NCI-H2227 (cell line): ENCODE measurements around the gene GFPT2.

Source experiments
- DNase-seq: peaks from one replicate; lab custom pipeline; 2025; ENCODE audit not compliant: unreplicated experiment; lab: John Stamatoyannopoulos, UW

The GFPT2 gene

DNA sequence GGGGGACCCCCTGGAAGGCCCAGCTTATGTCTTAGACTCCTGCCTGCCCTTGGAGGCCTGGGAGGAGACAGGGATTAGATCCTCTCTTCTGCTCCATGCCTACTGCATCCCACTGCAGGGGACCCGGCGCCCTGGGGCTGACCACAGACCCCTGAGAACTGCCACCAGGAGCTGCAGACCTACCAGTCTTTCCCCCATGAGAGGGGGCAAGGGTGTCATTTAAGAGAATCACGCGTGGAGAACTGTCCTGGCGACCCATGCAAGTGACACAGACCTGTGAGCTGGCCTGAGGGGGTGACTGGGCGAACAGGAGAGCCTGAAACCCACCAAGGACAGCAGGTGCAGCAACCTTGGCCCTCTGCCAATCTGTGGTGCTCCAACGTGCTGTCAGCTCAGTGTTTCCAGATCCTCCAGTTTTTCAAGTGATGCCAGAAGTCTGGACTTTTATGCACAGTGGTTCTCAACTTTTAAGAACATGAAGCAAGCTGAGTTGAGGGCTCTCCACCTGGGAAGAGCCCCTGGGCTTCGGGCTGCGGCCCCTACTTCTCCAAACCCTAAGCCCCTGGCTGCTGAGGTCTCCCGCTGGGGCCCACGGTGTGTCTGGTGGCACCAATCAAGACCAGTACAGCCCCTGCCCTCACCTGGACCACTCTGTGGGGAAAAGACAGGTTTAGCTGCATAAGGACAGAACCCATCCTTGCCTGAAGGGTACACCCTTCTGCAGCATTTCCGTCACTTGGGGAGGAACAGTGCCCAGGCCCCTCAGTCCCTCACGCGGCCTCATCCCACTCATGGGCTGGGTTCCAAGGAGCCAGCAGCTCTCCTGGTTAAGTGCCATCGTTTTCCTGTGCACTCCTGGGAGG lies 18.2 kb downstream of the GFPT2 start:
- no peak for DNase-seq

DNA sequence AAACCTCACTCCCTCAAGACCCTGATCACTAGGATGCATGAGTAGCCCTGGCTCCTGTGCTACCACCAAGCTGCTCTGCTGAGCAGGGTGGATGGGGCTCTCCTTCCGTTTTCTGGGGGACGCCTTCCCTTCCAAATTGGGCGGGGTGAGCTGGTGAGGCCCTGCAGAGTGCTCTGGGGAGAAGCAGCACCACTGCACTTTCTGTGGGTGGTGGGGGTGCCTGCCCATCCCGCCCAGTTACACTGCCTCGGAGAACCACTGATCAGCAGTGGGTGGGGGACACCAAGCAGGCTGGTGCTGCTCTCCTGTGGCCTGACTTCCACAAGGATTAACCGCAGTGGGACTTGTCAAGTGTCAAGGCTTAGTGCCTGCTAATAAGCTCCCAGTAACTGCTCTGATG lies 19.0 kb downstream of the GFPT2 start:
- no peak for DNase-seq

GRCh38 chr5:180333661-180334060 lies 19.5 kb downstream of the GFPT2 start:
- DNase-seq: no peak

DNA sequence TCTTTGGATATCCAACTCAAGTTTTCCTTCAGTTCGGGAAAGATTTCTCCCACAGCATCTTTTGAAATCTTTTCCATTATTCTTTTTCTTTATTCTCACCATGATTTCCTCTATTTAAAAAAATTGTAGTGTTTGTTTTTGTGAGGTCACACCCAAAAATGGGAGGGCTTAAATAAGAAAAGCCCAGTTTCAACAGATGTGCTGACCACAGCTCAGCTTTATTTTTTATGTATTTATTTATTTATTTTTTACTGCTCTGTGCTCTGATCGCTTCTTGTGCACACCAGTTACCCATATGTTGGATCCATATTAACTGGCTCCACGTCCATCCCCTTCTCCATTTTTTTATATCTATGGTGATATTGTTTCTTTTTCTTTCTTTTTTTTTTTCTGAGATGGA lies 20.3 kb downstream of the GFPT2 start:
- DNase-seq: no peak

DNA sequence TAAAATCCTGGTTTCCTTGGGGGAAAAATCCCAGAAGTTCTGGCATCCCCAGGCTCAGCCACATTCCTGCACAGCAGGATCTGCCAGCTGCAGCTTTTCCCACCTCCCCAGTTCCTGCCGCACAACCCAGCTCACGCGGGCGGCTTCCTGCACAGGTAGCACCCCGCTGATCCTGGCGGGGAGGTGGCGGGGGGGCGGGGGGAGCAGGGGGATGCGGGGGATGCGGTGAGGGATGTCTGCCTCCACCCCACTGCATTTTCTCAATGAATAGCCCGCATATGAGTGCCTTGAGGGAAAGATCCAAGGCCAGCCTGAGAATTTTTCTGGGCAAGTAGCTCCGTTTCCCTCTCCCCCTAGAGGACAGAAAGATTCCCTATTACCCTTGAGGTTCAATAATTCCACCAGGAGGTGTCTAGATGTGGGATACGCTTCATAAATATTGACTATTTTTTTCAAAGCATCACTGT lies 21.1 kb downstream of the GFPT2 start:
- no peak for DNase-seq

- no peak for DNase-seq
These were observed 21.5 kb downstream of the GFPT2 start for GRCh38 chr5:180331647-180331950.

GRCh38 chr5:180330810-180331646 lies 22.1 kb downstream of the GFPT2 start:
- DNase-seq: no peak

DNA sequence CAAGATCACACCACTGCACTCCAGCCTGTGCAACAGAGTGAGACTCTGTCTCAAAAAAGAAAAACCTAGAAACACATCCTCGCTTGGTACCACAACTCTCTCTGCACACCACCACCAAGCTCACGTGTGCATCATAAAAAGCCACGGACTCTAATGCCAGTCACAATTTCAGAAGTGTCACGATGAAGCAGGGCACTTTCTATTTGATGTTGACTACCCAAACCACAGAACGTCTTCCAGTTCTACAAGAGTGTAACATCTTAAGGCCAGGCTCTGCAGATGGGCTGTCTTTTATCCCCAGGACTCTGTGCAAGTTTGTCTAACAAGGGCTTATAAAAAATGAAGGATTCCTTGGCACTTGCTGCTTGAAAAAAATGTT lies 22.9 kb downstream of the GFPT2 start:
- DNase-seq: no peak

DNA sequence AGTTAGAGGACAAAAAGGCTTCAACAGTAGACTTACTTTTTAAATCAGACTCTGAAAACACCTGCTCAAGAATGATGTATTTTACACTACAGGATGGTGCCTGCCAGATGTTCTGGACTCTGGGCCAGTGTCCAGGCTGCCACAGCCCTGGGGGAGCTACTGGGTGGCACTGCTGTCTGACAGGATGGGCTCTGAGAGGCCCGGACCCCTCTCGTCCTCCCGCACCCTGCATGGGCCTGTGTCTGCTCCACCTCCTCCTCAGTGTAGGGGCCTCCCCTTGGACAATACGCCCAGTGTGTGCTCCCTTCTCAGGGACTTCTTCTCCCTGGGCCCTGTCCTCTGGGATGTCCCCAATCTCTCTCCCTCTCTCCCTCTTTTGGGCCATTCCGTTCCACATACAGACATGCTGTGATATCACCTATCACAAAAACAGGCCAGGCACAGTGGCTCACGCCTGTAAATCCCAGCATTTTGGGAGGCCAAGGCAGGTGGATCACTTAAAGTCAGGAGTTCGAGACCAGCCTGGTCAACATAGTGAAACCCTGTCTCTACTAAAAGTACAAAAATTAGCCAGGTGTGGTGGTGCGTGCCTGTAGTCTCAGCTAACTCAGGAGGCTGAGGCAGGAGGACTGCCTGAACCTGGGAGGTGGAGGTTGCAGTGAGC lies 23.4 kb downstream of the GFPT2 start:
- DNase-seq: no peak

GRCh38 chr5:180329138-180329435 lies 24.0 kb downstream of the GFPT2 start:
- no peak for DNase-seq

- peak; percentile 9 for DNase-seq
These were observed 24.6 kb downstream of the GFPT2 start for GRCh38 chr5:180328296-180329137.

DNA sequence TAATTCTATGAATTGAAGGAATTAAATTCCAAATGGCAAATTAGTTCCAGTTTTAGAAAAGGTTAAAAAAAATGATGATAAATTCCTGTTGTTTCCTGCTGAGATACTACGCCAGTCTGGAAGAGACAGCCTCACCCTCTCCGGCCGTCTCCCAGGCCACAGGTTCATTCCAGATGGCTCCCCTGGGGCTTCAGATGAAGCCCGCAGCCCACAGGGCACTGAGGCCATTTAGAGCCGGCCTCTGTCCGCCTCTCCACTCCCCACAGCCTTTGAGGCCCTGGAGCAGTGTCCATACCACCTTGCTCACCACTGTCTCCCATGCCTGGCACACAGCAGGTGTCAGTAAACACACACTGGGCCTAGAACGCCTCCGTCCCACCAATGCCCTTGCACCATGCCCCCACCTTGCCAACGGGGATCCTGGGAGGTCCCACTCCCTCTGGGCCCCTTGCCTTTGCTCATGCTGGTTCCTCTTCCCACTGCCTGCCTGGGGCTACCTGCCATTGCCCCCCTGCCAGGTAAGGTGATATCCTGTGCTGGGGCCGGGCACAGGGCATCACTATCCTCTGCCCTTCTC lies 26.1 kb downstream of the GFPT2 start:
- DNase-seq: no peak

DNA sequence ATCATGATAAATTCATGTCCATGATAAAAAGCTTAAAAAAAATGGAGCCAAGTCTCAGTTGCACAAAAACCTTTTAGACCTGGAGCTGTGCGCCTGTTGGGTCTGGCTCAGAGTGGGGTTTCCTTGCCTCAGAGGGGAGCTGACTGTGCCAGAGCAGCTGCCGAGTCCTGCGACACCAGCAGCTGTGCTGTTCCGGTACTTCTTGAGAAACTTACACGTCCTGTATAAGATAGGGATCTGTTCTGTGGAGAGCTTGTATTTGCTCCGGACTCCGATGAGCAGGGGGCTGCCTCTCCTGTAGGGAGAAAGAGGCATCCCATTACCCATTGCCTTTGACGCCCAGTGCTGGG lies 28.6 kb downstream of the GFPT2 start:
- no peak for DNase-seq

DNA sequence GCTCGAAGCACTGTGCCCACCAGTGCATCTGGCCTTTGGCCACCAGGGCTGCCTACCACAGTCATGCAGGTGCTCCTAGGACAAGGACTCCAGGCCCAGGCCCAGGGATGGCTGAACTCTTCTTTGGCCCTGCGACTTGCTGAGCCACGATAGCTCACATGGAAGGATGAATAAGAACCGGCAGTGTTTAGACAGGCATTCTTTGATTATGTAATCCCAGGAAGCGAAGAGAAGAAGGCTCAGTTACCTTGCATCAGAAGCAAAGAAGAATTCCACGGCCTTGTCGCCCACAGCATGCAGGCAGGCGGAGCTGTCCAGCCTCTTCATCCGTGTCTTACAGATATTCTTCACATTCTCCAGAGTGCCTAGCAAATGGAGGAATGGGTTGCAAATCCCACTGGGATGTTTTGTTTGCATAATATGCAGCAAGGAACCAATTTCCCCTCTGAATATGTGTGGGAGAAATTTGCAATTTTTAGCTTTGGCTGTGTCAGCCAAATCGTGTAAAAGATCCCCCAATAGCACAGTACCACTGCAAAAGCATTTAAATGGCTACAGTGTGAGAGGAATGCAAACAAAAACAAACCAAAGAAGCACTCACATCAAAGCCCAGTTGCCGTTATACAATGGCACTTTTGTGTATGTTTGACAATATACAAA lies 29.1 kb downstream of the GFPT2 start:
- no peak for DNase-seq

GRCh38 chr5:180323160-180323559 lies 30.0 kb downstream of the GFPT2 start:
- DNase-seq: peak; percentile 47

- DNase-seq: no peak
These were observed 34.6 kb downstream of the GFPT2 start for GRCh38 chr5:180318456-180319089.

DNA sequence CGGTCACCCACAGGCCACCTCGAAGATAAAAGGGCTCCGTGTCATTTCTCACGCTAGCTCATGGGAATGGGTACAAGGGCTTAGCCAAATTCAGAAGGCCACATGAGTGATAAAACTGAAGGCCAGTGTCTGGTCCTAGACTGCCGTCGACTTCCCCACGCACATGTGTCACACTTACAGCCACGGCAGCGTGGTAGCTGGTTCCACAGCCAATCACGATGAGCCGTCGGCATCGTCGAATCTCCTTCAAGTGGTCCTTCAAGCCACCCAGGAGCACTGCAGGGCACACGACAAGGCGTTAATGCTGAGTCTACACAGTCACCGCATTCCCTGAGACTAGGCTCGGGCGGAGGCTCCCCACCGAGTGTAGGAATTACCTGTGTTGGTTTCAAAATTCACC lies 36.5 kb downstream of the GFPT2 start:
- DNase-seq: no peak

GRCh38 chr5:180315762-180316212 lies 37.3 kb downstream of the GFPT2 start:
- DNase-seq: peak; percentile 10

DNA sequence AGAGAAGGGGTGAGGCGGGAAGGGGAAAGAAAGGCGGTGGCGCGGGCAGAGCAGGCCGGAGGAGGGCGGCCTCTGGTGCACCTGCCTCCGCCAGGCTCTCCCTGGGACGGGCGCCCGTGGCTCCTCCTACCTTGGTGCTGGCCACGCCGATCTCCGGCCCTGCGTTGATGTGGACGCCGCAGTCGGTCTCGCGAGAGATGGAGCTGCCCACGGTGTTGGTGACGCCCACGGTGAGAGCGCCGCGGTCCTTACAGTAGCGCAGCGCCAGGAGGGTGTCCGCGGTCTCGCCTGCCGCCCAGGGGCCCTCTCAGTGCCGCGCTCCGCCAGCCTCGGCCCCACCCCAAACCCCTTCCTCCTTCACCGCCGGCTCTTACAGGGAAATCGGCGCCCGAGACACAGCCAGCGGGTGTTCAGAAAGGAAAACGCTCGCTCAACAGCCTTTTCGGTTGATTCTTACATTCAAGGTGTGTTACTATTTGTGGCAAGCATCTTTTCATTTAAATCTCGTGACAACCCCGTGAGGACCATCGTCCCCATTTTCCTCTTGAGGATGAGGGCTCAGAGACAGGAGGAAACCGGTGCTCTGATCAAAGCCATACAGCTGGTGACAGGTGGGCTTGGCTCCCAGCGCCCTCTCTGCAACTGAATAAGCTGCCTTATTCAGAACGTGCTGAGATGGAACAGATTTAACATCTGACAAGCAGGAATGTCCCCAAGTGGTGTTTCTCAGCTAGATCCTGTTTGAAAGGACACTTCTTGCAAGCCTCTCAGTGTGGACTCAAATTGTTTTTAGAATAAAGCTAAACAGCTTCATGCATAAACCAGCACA lies 39.2 kb downstream of the GFPT2 start:
- peak; percentile 93 for DNase-seq
